ENCODE measurements around the gene FGD2. TPM values are rescaled to one million over a fixed set of nuclear protein-coding genes. Genes with fewer than 3 reads are reported as not detected.

The FGD2 gene
- total and polyA plus RNA-seq, 9 of the 15 experiments (the other 6 are each of a cell fraction or from before 2014, with no cell fraction given) = 0.09 TPM; not detected in 8

GRCh38 chr6:36984581-36985416, 20.7 kb upstream of the FGD2 start (continued):
- no peak for TF ChIP-seq THRAP3 (IDR thresholded peaks at IDR 0.05; ENCODE audit: borderline replicate concordance)
- no peak for TF ChIP-seq ZNF184 (CRISPR knock-in tag; IDR thresholded peaks at IDR 0.05)
- no peak for TF ChIP-seq GABPB2 (CRISPR knock-in tag; conservative IDR thresholded peaks at IDR 0.05)
- TF ChIP-seq ZNF224 (CRISPR knock-in tag; IDR thresholded peaks at IDR 0.05) = no peak
- no peak for TF ChIP-seq ZBTB33 (CRISPR knock-in tag; IDR thresholded peaks at IDR 0.05)
- TF ChIP-seq NFRKB (IDR thresholded peaks at IDR 0.05; ENCODE audit: low read depth) = peak; percentile 64; the same call in 1 of the 2 replicates
- TF ChIP-seq HLTF (IDR thresholded peaks at IDR 0.05) = 0 out of 2 replicates have a peak, but pooled peaks have one; percentile 18
- no peak for TF ChIP-seq SUPT5H (IDR thresholded peaks at IDR 0.05)
- TF ChIP-seq MTA1 (IDR thresholded peaks at IDR 0.05; ENCODE audit: borderline replicate concordance) = no peak
- TF ChIP-seq RERE (CRISPR knock-in tag; IDR thresholded peaks at IDR 0.05; ENCODE audit: borderline replicate concordance) = no peak
- TF ChIP-seq SNRNP70 (optimal IDR thresholded peaks at IDR 0.05; ENCODE audit: low read depth, low read length) = no peak
- TF ChIP-seq ZZZ3 (IDR thresholded peaks at IDR 0.05) = no peak
- no peak for TF ChIP-seq ELF4 (CRISPR knock-in tag; IDR thresholded peaks at IDR 0.05)
- no peak; the same call in 1 of the 2 replicates for TF ChIP-seq NFIC (IDR thresholded peaks at IDR 0.05)
- TF ChIP-seq PYGO2 (tag; IDR thresholded peaks at IDR 0.05) = no peak
- peak; percentile 67 to 89 for TF ChIP-seq KDM1A (IDR thresholded peaks at IDR 0.05)
- TF ChIP-seq CBFA2T3 (IDR thresholded peaks at IDR 0.05) = peak; percentile 15; the same call in 1 of the 2 replicates
- no peak for TF ChIP-seq GTF2E2 (tag; IDR thresholded peaks at IDR 0.05)
- no peak for TF ChIP-seq ILF3 (IDR thresholded peaks at IDR 0.05; ENCODE audit: borderline replicate concordance)
- no peak for TF ChIP-seq DNMT1 (IDR thresholded peaks at IDR 0.05)
- no peak for TF ChIP-seq ZBTB34 (CRISPR knock-in tag; IDR thresholded peaks at IDR 0.05)
